Lung (tissue), 16 donors: ENCODE measurements around the gene SERPINA5. TPM values are rescaled to one million over a fixed set of nuclear protein-coding genes. Genes with fewer than 3 reads are reported as not detected.

ENCODE experiments used
- ATAC-seq: fragments of 200-7000 bp; cut with Tn5 transposase; one replicate; pipeline ENCODE4 v1.9.1; 2020; ENCODE audit warnings: moderate number of reproducible peaks; ENCODE audit not compliant: insufficient read depth, low FRiP score
- DNase-seq, 3 donors: peaks; one replicate each; pipeline ENCODE4 v3.0.0-alpha.2; 2013 to 2017
- H3K27ac ChIP-seq, 2 donors: one replicate each; pipeline ENCODE4 v1.5.1; 2013; ENCODE audit warnings: mild to moderate bottlenecking in 2 of 2, moderate library complexity in 2 of 2, control low read depth in 1 of 2, inconsistent platforms in 1 of 2, low read depth in 1 of 2, low read length in 1 of 2
- H3K27me3 ChIP-seq, 3 donors: one replicate each; pipeline ENCODE4 v1.5.1; 2013; ENCODE audit warnings: low read length in 2 of 3; ENCODE audit not compliant: control insufficient read depth in 3 of 3, insufficient read depth in 3 of 3
- H3K36me3 ChIP-seq, 4 donors: one replicate each; pipeline ENCODE4 v1.5.1; 2013; ENCODE audit warnings: low read length in 4 of 4, mild to moderate bottlenecking in 1 of 4, moderate library complexity in 1 of 4; ENCODE audit not compliant: control insufficient read depth in 4 of 4, insufficient read depth in 4 of 4
- H3K4me1 ChIP-seq, 5 donors: one replicate each; pipeline ENCODE4 v1.5.1; 2013; ENCODE audit warnings: low read length in 5 of 5, mild to moderate bottlenecking in 2 of 5, moderate library complexity in 1 of 5; ENCODE audit not compliant: control insufficient read depth in 5 of 5, insufficient read depth in 5 of 5
- H3K4me3 ChIP-seq: one replicate; pipeline ENCODE4 v1.5.1; 2013; ENCODE audit warnings: mild to moderate bottlenecking, control low read depth, moderate library complexity
- H3K9ac ChIP-seq, 2 donors: one replicate each; pipeline ENCODE4 v1.5.1; 2013; ENCODE audit warnings: low read length in 2 of 2, control low read depth in 1 of 2; ENCODE audit not compliant: insufficient read depth in 1 of 2
- H3K9me3 ChIP-seq, 4 donors: one replicate each; pipeline ENCODE4 v1.5.1; 2013; ENCODE audit warnings: low read length in 3 of 4, mild to moderate bottlenecking in 1 of 4, moderate library complexity in 1 of 4; ENCODE audit not compliant: control insufficient read depth in 4 of 4, insufficient read depth in 3 of 4
- CTCF ChIP-seq: IDR thresholded peaks from 2 replicates; pipeline ENCODE4 v1.5.1; 2012; ENCODE audit warnings: mild to moderate bottlenecking; ENCODE audit errors: control extremely low read depth, extremely low read depth
- WGBS, 2 donors: extraction: QIAGEN DNeasy Blood & Tissue Kit; methylation state at CpG; one replicate each; pipeline ENCODE4 v1.1.7; 2013; 5-methylcytosine and 5-hydroxymethylcytosine counted together
- long read RNA-seq, 5 donors: transcript quantifications; one replicate each; lab custom pipeline, GENCODE V29; 2026
- polyA plus RNA-seq, 2 donors: library from polyadenylated mRNA; stranded (reverse); fragments of 200-250 nt; gene quantifications; one replicate each; pipeline ENCODE4 v1.2.1, GENCODE V29; 2013
- total RNA-seq, 2 donors: library from RNA; depleted of rRNA in 1 of 2; stranded (reverse); fragments of >200 nt in 1 of 2; gene quantifications; one replicate each; pipeline ENCODE4 v1.2.1, GENCODE V29; 2014 to 2021
- donor health status: control.
- donor health status: control.
- donor health status: Bipolar disorder and iron deficiency.
- donor health status: healthy.
- donor health status: DM: yes; HTN: yes; CAD: no.

The SERPINA5 gene, protein sequence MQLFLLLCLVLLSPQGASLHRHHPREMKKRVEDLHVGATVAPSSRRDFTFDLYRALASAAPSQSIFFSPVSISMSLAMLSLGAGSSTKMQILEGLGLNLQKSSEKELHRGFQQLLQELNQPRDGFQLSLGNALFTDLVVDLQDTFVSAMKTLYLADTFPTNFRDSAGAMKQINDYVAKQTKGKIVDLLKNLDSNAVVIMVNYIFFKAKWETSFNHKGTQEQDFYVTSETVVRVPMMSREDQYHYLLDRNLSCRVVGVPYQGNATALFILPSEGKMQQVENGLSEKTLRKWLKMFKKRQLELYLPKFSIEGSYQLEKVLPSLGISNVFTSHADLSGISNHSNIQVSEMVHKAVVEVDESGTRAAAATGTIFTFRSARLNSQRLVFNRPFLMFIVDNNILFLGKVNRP
- total RNA-seq: 1 to 10 TPM in 1 of 2 donors, not detected in 1; 4.3 TPM
- polyA plus RNA-seq: under 1 TPM; 0.14 to 0.52 TPM
- long read RNA-seq, donor 1: 0 reads
- long read RNA-seq, donor 2, partial matches to known transcripts: 0 of 1 reads
- long read RNA-seq, donor 2, other reads (novel, unspliced or antisense): 0 of 1 reads
- long read RNA-seq, donor 3: 0 reads
- long read RNA-seq, donor 4, partial matches to known transcripts: 0 of 1 reads
- long read RNA-seq, donor 4, other reads (novel, unspliced or antisense): 0 of 1 reads
- long read RNA-seq, donor 5: 0 reads

GRCh38 chr14:94581127-94581999 is at the start of gene SERPINA5:
Gene SERPINA5, plus strand, starts transcription at chr14:94581426. Its CDS starts 5,937 bp downstream, at chr14:94587363.
- no peaks in the 10 kb centered on the region for H3K27me3 ChIP-seq
- H3K4me1 ChIP-seq: peaks cover 0 to 8% (median 0%) of the 10 kb centered on the region in 5 donors
- WGBS, 2 donors: 42% methylated on average over 17 to 18 of the region's 18 CpGs
- no peak within 1 kb of the TSS for H3K9ac ChIP-seq
- no peak within 1 kb of the TSS for H3K27ac ChIP-seq
- no peak for ATAC-seq
- no peaks in the 10 kb centered on the region for H3K36me3 ChIP-seq
- TF ChIP-seq CTCF: no peak
- H3K4me3 ChIP-seq: no peak within 1 kb of the TSS
- peak; percentile 39 to 59 (median 56) for DNase-seq
- no peaks in the 10 kb centered on the region for H3K9me3 ChIP-seq

DNA sequence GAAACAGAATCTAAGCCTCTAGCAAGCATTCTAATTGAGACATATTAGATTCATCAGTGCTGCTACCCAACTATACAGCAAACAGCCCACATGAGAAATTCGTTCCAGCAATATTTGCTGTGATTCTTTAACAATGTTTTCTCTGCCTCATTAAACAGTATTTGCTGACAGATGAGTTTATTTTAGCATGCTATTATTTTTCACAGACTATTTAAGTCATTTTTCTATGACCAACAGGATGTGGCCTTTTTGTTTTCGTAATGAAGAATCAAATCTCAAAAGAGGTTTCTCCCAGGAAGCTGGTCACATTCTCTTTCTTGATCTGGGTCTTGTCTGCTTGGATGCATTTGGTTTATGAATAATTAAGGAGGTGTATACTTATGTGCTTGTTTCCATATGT is 48.8 kb upstream of the SERPINA5 start:
- H3K27me3 ChIP-seq: peaks cover 0 to 4% (median 0%) of the 10 kb centered on the region in 3 donors
- DNase-seq (no peak), ATAC-seq (no peak)
- no peak overlapping the region for H3K27ac ChIP-seq
- H3K9me3 ChIP-seq: peaks cover 0 to 3% (median 0%) of the 10 kb centered on the region in 4 donors
- H3K4me3 ChIP-seq: no peak overlapping the region
- H3K4me1 ChIP-seq: no peaks in the 10 kb centered on the region
- TF ChIP-seq CTCF: no peak
- 48 to 59% methylated on average over 2 of the region's 2 CpGs for WGBS, 2 donors
- no peaks in the 10 kb centered on the region for H3K36me3 ChIP-seq
- H3K9ac ChIP-seq: no peak overlapping the region

DNA sequence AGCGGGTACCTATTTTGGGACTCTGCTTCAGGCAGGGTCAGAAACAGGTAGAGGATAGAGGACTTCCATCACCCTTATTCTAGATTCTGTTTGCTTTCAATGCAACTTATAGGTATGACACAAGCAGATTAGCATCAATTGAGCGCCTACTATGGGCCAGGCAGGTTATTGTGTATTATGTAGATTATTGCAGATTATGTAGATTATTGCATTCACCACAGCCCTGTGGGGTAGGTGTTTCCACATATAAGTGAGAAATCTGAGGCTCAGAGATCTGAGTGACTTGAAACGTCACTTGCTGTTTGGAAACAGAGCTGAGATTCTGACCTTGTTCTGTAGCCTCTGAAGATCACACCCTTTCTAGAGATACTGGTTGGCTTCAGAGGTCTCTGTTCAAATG is 45.7 kb upstream of the SERPINA5 start:
- peaks cover 0 to 2% (median 0%) of the 10 kb centered on the region in 4 donors for H3K9me3 ChIP-seq
- H3K9ac ChIP-seq: no peak overlapping the region
- ATAC-seq (no peak), DNase-seq (no peak)
- whole genome bisulfite sequencing, 2 donors: 73 to 74% methylated on average over 3 of the region's 3 CpGs
- no peaks in the 10 kb centered on the region for H3K4me1 ChIP-seq
- H3K4me3 ChIP-seq: no peak overlapping the region
- peaks cover 0 to 8% (median 0%) of the 10 kb centered on the region in 3 donors for H3K27me3 ChIP-seq
- TF ChIP-seq CTCF: no peak
- no peak overlapping the region for H3K27ac ChIP-seq
- no peaks in the 10 kb centered on the region for H3K36me3 ChIP-seq
